ENCODE data around the gene RMI2.
"Not testable (repeated sequence)": the region's sequence is repeated elsewhere in the genome, so short reads cannot be mapped to it uniquely, and the experiment has no call there.

Gene RMI2

GRCh38 chr16:11354733-11355574, 9.7 kb downstream of the RMI2 start:
- DNase-seq (ENCODE audit: low read depth in 2 of 2) = peak in 1 of 2 experiments; percentile 32

GRCh38 chr16:11355862-11356261, 10.6 kb downstream of the RMI2 start:
- DNase-seq (ENCODE audit: low read depth in 2 of 2) = no peak

DNA sequence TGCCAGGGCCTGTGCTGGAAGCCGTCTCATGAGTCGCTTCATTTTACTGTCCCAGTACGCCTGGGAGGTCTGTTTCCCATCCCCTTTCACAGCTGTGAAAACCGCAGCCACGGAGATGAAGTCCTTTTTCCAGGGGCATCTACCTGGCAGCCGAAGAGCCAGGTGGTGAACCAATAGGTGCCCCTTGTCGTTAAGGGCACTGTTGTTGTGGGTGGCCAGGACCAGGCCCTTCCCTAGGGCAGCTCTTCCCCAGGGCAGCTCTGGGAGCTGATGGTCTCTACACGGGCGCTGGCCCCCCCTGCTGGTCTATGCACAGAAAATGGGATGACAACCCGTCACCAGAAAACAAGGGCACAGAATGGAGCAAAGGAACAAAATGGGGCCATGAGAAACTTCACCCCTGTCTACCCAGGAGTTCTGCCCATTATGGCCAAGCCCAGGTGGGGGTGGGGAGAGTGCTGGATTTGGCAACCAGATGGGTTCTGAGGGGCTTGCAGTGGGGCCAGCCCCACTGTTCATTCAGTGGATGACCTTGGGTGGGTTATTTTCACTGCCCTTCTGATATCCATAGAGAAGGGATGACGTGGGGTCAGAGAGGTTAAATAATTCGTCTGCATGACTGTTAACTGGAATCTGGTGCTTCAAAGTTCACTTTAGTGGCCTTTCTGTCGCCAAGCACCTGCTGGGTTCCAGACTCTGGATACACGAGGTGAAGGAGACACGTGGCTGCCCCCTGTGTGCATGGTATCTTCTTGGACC, 11.5 kb downstream of the RMI2 start:
- DNase-seq (ENCODE audit: low read depth in 2 of 2) = no peak

GRCh38 chr16:11358531-11358930, 13.3 kb downstream of the RMI2 start:
- DNase-seq (ENCODE audit: low read depth in 2 of 2) = no peak

DNA sequence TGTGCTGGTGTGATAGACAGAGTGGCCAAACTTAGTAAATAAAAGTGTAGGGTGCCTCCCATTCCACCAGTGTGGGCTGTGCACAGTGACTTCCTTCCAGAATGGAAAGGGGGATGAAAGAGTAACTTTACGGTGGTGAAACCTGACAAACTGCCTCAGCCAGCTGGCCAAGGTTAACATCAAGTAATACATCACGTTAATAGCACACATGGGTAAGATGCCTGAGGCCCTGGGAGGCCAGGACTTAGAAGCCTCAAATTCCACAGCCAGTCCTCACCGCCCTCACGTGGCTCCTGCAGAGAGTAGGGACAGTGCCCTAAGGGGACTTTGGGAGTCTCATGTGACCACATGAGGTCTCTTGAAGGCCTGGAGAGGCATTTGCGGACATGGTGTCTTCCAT, 14.1 kb downstream of the RMI2 start:
- DNase-seq (ENCODE audit: low read depth in 2 of 2) = peak; percentile 57 to 58

- DNase-seq (ENCODE audit: low read depth in 2 of 2) = peak in 1 of 2 experiments; percentile 32
These were observed 15.5 kb downstream of the RMI2 start for GRCh38 chr16:11360641-11361373.

DNA sequence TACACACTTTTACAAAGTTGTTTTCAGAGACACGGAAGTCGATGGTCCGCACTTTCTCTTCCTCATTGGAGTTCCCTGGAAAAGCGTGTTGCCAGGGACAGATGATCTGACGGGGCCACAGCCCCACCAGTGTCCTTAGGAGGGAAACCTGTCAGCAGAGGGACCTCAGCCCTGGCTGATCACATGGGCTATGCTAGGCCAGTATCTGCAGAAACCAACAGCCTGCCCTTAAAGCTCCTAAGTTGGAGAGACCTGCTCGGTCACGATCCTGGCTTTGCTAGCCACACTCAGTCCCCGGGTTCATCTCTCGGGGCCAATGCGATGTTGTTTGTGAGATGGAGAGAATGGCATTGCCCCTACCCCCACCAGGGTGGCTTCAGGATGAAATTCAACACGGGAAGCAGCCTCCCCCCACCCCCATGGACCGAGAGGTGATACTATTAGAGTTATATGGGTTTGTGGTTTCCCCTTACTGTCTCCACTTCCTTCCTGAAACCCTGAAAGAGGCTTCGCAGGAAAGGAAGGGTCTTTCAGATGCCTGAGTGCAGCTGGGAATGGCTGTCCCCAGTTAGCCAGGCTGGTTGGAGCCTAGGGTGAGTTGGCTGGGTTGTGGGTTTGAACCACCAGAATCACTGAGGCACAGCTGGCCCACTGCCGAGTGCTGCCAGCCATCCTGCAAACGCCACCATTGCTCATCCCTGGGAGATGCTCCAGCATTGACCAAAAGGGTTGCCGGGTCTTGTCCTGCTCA, 16.6 kb downstream of the RMI2 start:
- no peak for DNase-seq (ENCODE audit: low read depth in 2 of 2)

DNA sequence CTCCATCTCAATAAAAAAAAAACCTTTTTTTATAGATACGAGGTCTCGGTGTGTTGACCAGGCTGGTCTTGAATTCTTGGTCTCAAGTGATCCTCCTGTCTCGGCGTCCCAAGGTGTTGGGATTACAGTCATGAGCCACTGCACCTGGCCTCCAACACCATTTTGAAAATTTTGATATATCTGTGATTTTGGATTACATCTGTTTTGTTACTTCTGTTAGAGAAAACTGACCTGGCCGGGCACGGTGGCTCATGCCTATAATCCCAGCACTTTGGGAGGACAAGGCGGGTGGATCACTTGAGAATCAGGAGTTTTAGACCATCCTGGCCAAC, 18.6 kb downstream of the RMI2 start:
- no peak for DNase-seq (ENCODE audit: low read depth in 2 of 2)

DNA sequence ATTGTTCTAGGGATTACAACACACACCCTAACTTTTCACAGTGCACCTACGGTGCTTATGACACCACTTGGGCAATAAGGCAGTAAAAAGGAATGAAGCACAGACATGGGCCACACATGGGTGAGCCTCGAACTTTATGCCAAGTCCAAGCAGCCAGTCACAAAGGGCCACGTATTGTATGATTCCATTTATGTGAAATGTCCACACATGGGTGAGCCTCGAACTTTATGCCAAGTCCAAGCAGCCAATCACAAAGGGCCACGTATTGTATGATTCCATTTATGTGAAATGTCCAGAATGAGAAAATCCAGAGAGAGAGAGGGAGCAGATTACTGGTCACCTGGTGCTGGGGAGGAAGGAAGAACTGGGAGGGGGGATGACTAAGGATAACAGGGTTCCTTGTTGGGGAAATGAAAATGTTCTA, 22.2 kb downstream of the RMI2 start:
- DNase-seq (ENCODE audit: low read depth in 2 of 2) = no peak

DNA sequence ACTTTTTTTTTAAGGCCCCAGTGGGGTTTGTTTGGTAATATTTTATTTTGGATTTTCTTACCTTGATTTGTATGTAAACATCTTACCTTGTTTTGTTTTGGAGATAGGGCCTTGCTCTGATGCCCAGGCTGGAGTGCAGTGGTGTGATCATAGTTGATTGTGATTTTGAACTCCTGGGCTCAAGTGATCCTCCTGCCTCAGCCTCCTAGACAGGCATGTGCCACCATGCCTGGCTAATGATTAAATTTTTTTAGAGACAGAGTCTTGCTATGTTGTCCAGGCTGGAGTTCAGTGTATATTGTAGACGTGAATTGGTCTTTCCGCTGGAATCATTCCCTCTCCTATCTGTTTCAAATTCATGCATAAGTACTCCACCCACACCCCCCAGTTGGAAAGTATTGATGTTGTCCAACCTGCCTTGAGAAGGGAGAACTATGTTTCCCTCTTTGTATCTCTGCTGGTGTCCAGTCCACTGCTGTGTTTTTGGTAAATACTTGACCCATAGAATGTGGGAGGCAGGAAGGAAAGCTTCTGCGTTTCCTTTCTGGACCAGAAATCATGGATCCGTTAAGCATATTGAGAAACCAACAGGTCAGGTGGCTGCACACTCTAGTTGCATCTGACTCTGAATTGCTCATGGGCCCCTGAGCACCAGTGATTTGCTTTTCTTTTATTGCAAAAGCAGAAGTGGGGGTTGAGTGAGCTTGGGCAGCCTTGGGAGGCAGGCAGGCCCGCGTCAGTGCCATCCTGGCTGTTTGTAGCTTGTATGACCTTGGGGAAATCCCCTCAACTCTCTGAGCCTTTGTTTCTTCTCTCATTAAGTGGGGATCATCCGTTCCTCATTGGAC, 25.0 kb downstream of the RMI2 start:
- no peak for DNase-seq (ENCODE audit: low read depth in 2 of 2)

- not testable (repeated sequence) for DNase-seq (ENCODE audit: low read depth in 2 of 2)
These were observed 25.6 kb downstream of the RMI2 start for GRCh38 chr16:11370932-11371279.

DNA sequence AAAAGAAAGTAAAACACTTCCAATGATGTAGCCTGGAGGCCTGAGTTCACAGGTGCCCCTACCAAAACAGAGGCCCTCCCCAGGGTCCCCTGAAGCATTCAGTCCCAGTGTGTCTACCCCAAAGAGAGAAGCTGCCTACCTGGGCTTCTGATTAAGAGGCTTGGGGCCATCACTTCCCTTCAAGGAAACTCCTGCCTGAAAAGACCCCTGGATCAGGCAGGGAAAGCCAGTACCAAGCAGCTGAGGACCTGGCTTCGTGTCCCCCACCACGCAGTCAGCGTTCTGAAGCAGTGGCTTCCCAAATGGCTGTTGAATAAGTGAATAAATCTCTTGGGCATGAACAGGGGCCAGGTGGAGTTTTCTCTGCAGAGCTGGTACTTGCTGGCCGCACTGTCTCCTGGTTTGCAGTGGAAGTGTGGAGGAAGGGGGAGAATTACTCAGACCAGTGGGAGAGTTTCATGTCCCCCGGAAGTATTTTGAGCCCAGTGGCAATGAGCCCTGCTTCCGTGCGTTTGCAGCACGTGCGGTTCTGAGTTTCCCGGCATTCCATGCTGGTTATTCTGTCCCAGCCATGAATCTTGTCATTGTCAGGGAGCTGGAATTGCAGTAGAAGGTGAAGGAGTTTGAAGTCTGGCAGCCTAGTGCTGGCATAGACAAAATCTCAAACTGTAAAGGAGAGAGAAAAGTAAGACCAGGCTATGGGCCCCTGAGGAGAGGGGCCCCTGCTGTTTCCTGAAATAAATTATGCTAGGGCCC, 27.0 kb downstream of the RMI2 start:
- DNase-seq (ENCODE audit: low read depth in 2 of 2) = no peak

DNA sequence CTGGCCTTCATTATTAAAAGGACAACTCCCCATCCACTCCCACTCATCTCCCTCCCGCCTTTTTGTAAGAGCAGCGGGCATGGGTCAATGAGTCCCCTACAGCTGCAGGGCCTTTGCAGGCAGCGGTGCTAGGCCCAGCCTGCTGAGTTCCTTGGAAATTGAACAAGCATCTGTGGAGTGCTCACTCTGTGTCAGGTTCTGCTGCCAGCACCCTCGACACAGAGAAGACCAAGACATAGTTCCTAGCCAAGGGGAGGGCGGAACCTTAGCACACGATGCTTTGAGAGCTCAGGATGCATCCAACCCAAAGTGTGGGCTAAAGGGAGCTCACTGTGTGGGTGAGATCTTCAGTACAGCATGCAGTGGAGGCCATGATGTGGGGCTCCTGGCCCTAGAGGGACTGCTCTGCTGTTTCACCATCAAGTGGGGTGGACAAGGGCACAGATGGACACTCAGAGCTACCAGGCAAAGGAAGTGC, 27.6 kb downstream of the RMI2 start:
- no peak for DNase-seq (ENCODE audit: low read depth in 2 of 2)

GRCh38 chr16:11374255-11374654, 29.0 kb downstream of the RMI2 start:
- DNase-seq (ENCODE audit: low read depth in 2 of 2) = no peak

DNA sequence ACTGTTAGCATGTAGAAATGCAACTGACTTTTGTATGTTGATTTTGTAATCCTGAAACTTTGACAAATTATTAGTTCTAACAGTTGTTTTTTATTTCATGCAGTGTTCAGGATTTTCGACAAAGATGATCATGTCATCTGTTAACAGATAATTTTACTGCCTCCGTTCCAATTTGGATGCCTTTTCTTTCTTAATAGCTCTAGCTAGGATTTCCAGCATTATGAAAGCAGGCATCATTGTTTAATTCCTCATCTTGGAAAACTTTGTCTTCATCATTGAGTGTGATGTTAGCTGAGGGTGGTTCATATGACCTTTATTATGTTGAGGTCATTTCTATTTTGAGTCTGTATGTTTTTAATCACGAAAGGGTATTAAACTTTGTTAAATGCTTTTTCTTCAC, 31.9 kb downstream of the RMI2 start:
- no peak for DNase-seq (ENCODE audit: low read depth in 2 of 2)

DNA sequence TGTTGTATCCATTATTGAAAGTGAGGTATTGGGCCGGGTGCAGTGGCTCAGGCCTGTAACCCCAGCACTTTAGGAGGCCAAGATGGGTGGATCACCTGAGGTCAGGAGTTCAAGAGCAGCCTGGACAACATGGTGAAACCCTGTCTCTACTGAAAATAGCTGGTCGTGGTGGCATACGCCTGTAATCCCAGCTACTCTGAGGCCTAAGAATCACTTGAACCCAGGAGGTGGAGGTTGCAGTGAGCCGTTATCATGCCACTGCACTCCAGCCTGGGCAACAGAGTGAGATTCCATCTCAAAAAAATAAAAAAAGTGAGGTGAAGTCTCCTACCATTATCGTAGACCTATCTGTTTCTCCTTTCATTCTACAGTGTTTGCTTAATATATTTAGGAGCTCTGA, 33.7 kb downstream of the RMI2 start:
- DNase-seq (ENCODE audit: low read depth in 2 of 2) = not testable (repeated sequence)

GRCh38 chr16:11379420-11379819, 34.2 kb downstream of the RMI2 start:
- DNase-seq (ENCODE audit: low read depth in 2 of 2) = no peak

GRCh38 chr16:11380836-11381235, 35.6 kb downstream of the RMI2 start:
- no peak for DNase-seq (ENCODE audit: low read depth in 2 of 2)

- no peak for DNase-seq (ENCODE audit: low read depth in 2 of 2)
These were observed 38.4 kb downstream of the RMI2 start for GRCh38 chr16:11383481-11384183.

All from fibroblast of skin of left quadriceps (primary cell).